Body of pancreas (tissue), 4 donors: ENCODE data around the gene BPTF.

Source experiments
- CTCF ChIP-seq, 7 experiments: fragments of 450-650 bp in 4 of 7; fragments of 200-600 bp in 3 of 7; sonication (generic) in 3 of 7; IDR thresholded peaks; one replicate each; pipeline ENCODE4 v1.5.1; 2016 to 2019; ENCODE audit warnings: antibody characterized with exemption in 7 of 7
- POLR2A ChIP-seq, 3 donors: fragments of 450-650 bp; IDR thresholded peaks; one replicate each; pipeline ENCODE4 v1.6.1; 2016; ENCODE audit warnings: antibody characterized with exemption in 3 of 3, mild to moderate bottlenecking in 2 of 3

- TF ChIP-seq CTCF (IDR thresholded peaks at IDR 0.05) (no peak), POLR2A (IDR thresholded peaks at IDR 0.05) (no peak)
Measured at GRCh38 chr17:67845374-67845773, 20.1 kb downstream of the BPTF start.
